Keratinocyte (primary cell): Measurements from ENCODE around the gene TGM1.

Experiments
- EZH2 ChIP-seq: IDR thresholded peaks from one replicate; pipeline ENCODE4 v1.6.1; 2012; ENCODE audit warnings: inconsistent platforms, mild to moderate bottlenecking, low read length, moderate library complexity
- TF ChIP-seq, protein P1 (sequence below), 3 experiments: IDR thresholded peaks in 1 of 3; conservative IDR thresholded peaks in 1 of 3; optimal IDR thresholded peaks in 1 of 3; 2 replicates in 2 of 3; 3 replicates in 1 of 3; pipeline versions ENCODE3 to v1.5.1; 2011; ENCODE audit warnings: low read length in 3 of 3, mild to moderate bottlenecking in 3 of 3, moderate library complexity in 2 of 3, control low read depth in 1 of 3, inconsistent platforms in 1 of 3; ENCODE audit not compliant: insufficient read depth in 2 of 3; ENCODE audit errors: extremely low read depth in 1 of 3

GRCh38 chr14:24290746-24291145, 27.8 kb upstream of the TGM1 start:
- TF ChIP-seq, protein P1, sequence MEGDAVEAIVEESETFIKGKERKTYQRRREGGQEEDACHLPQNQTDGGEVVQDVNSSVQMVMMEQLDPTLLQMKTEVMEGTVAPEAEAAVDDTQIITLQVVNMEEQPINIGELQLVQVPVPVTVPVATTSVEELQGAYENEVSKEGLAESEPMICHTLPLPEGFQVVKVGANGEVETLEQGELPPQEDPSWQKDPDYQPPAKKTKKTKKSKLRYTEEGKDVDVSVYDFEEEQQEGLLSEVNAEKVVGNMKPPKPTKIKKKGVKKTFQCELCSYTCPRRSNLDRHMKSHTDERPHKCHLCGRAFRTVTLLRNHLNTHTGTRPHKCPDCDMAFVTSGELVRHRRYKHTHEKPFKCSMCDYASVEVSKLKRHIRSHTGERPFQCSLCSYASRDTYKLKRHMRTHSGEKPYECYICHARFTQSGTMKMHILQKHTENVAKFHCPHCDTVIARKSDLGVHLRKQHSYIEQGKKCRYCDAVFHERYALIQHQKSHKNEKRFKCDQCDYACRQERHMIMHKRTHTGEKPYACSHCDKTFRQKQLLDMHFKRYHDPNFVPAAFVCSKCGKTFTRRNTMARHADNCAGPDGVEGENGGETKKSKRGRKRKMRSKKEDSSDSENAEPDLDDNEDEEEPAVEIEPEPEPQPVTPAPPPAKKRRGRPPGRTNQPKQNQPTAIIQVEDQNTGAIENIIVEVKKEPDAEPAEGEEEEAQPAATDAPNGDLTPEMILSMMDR (optimal IDR thresholded peaks at IDR 0.05 in 1 of 3, IDR thresholded peaks at IDR 0.05 in 1 of 3, conservative IDR thresholded peaks at IDR 0.05 in 1 of 3; ENCODE audit: extremely low read depth in 1 of 3, insufficient read depth in 2 of 3, low read length in 3 of 3): no peak
- TF ChIP-seq EZH2: no peak
